ENCODE measurements around the gene RAD51B. TPM values are rescaled to one million over a fixed set of nuclear protein-coding genes. Genes with fewer than 3 reads are reported as not detected.

Gene RAD51B
- total and polyA plus RNA-seq, 2 of the 13 experiments (the other 11 are each of a cell fraction or from before 2014, with no cell fraction given), result 7.0 to 9.5 TPM

GRCh38 chr14:68561531-68562007 lies 742.0 kb downstream of the RAD51B start (continued):
- TF ChIP-seq ZNF574 (CRISPR knock-in tag; IDR thresholded peaks at IDR 0.05) (0 out of 2 replicates have a peak, but pooled peaks have one; percentile 4), GATAD2A (CRISPR knock-in tag; IDR thresholded peaks at IDR 0.05) (peak; percentile 71), ARID5B (CRISPR knock-in tag; IDR thresholded peaks at IDR 0.05) (peak; percentile 73; the same call in 1 of the 2 replicates), ZUFSP (CRISPR knock-in tag; IDR thresholded peaks at IDR 0.05; ENCODE audit: borderline replicate concordance) (no peak), PITX1 (CRISPR knock-in tag; IDR thresholded peaks at IDR 0.05) (no peak; the same call in 1 of the 2 replicates), TCF12 (IDR thresholded peaks at IDR 0.05) (no peak), TCF12 (CRISPR knock-in tag; IDR thresholded peaks at IDR 0.05) (peak; percentile 52; the same call in 1 of the 2 replicates), ZNF451 (CRISPR knock-in tag; IDR thresholded peaks at IDR 0.05) (peak; percentile 62; the same call in 1 of the 2 replicates), GATAD1 (CRISPR knock-in tag; IDR thresholded peaks at IDR 0.05) (no peak), ZNF33B (CRISPR knock-in tag; IDR thresholded peaks at IDR 0.05) (no peak), MED1 (CRISPR knock-in tag; IDR thresholded peaks at IDR 0.05) (0 out of 2 replicates have a peak, but pooled peaks have one; percentile 64), ZNF720 (CRISPR knock-in tag; IDR thresholded peaks at IDR 0.05) (no peak), ZNF30 (CRISPR knock-in tag; IDR thresholded peaks at IDR 0.05) (no peak), TSC22D2 (CRISPR knock-in tag; IDR thresholded peaks at IDR 0.05; ENCODE audit: borderline replicate concordance) (no peak), MED13 (CRISPR knock-in tag; IDR thresholded peaks at IDR 0.05) (no peak), ZC3H4 (CRISPR knock-in tag; IDR thresholded peaks at IDR 0.05; ENCODE audit: borderline replicate concordance) (no peak), SKIL (CRISPR knock-in tag; IDR thresholded peaks at IDR 0.05; ENCODE audit: borderline replicate concordance) (no peak), RFX5 (IDR thresholded peaks at IDR 0.05; ENCODE audit: low read depth, low read length) (no peak), HMGA1 (CRISPR knock-in tag; conservative IDR thresholded peaks at IDR 0.05) (no peak), BCL6 (CRISPR knock-in tag; IDR thresholded peaks at IDR 0.05) (0 out of 2 replicates have a peak, but pooled peaks have one; percentile 21), ZNF468 (CRISPR knock-in tag; IDR thresholded peaks at IDR 0.05) (no peak)

Measured in HepG2 (cell line).